HepG2 (cell line): ENCODE measurements around the gene TAT. TPM values are rescaled to one million over a fixed set of nuclear protein-coding genes. Genes with fewer than 3 reads are reported as not detected.
A peak's percentile ranks its signal among the peaks of the same experiment; 100 is the strongest.

Experiments
- ATAC-seq: fragments of 200-7000 bp; cut with Tn5 transposase; 3 replicates; pipeline ENCODE4 v1.9.1; 2020; ENCODE audit warnings: mild to moderate bottlenecking, moderate library complexity
- BruUV-seq: library from RNA; stranded (reverse); fragments of 400-500 nt; replicated peaks from 2 replicates; lab custom pipeline; 2021; lab: Mats Ljungman, UMichigan
- CTCF ChIA-PET: fragments of 300-600 bp; formaldehyde crosslinking; extraction: SDS; loops from one replicate; lab custom pipeline; 2021; ENCODE audit warnings: low total read pairs, inconsistent platforms, low intra/inter-chr PET ratio; lab: Yijun Ruan, JAX
- POLR2A ChIA-PET: fragments of 350-600 bp; sonication (Branson Sonifier 250); formaldehyde crosslinking; loops from one replicate; lab custom pipeline; 2020; ENCODE audit warnings: antibody characterized with exemption, inconsistent platforms; lab: Yijun Ruan, JAX
- DNase-seq: peaks from one replicate; pipeline ENCODE4 v3.0.0-alpha.2; 2015; ENCODE audit warnings: low spot score
- FAIRE-seq: peaks from 3 replicates; lab custom pipeline; 2011; peaks lifted over from hg19 to GRCh38; lab: Jason Lieb, UNC
- H2AFZ ChIP-seq: one replicate; pipeline ENCODE4 v1.6.1; 2011; ENCODE audit warnings: low read length, inconsistent platforms
- H3K27ac ChIP-seq: fragments of 300-600 bp; 3 replicates; pipeline ENCODE4 v1.8.0; 2011; ENCODE audit warnings: mixed run types, mild to moderate bottlenecking, mixed read lengths, low read length, inconsistent platforms; ENCODE audit not compliant: insufficient read depth; ENCODE audit errors: extremely low read length
- H3K27me3 ChIP-seq, 2 experiments: fragments of 200-600 bp in 1 of 2; 2 replicates in 1 of 2; 3 replicates in 1 of 2; pipeline versions ENCODE4 v1.6.0 to v1.8.0; 2011; ENCODE audit warnings: low read length in 2 of 2, mild to moderate bottlenecking in 2 of 2, moderate library complexity in 2 of 2, inconsistent platforms in 1 of 2; ENCODE audit not compliant: insufficient read depth in 2 of 2, control insufficient read depth in 1 of 2
- H3K36me3 ChIP-seq, 2 experiments: fragments of 200-600 bp in 1 of 2; replicated peaks in 1 of 2; 2 replicates in 1 of 2; 3 replicates in 1 of 2; pipeline versions ENCODE4 v1.5.1 to v1.8.0; 2011; ENCODE audit warnings: low read length in 2 of 2, inconsistent platforms in 1 of 2; ENCODE audit not compliant: insufficient read depth in 2 of 2, control insufficient read depth in 1 of 2
- H3K4me1 ChIP-seq: 2 replicates; pipeline ENCODE4 v1.5.1; 2012; ENCODE audit warnings: low read length, inconsistent platforms; ENCODE audit not compliant: insufficient read depth
- H3K4me2 ChIP-seq: 2 replicates; pipeline ENCODE4 v1.6.0; 2011; ENCODE audit warnings: low read depth, low read length, inconsistent platforms
- H3K4me3 ChIP-seq, 3 experiments: fragments of 200-600 bp in 1 of 3; sonication (generic), shearing (Covaris generic) in 1 of 3; replicated peaks in 1 of 3; 2 replicates each; pipeline ENCODE4 v1.5.1; 2011 to 2016; ENCODE audit warnings: low read length in 3 of 3, inconsistent platforms in 2 of 3, low read depth in 2 of 3, mild to moderate bottlenecking in 2 of 3, control low read depth in 1 of 3, mixed read lengths in 1 of 3; ENCODE audit not compliant: insufficient read depth in 1 of 3
- H3K79me2 ChIP-seq: one replicate; pipeline ENCODE4 v1.6.1; 2011; ENCODE audit warnings: low read length, inconsistent platforms; ENCODE audit not compliant: insufficient read depth
- H3K9ac ChIP-seq: 2 replicates; pipeline ENCODE4 v1.6.0; 2011; ENCODE audit warnings: mild to moderate bottlenecking, low read depth, low read length, inconsistent platforms; ENCODE audit not compliant: insufficient read depth
- H3K9me3 ChIP-seq: 2 replicates; pipeline ENCODE4 v1.5.1; 2012; ENCODE audit warnings: mild to moderate bottlenecking, low read length
- H4K20me1 ChIP-seq: 2 replicates; pipeline ENCODE4 v1.6.0; 2011; ENCODE audit warnings: inconsistent platforms, mild to moderate bottlenecking, low read length, moderate library complexity; ENCODE audit not compliant: insufficient read depth
- AKNA ChIP-seq: sonication (generic); formaldehyde crosslinking; IDR thresholded peaks from 2 replicates; pipeline ENCODE4 v1.4.0; 2020; ENCODE audit warnings: missing genetic modification reagents, borderline replicate concordance
- BORCS8-MEF2B ChIP-seq: sonication (generic); formaldehyde crosslinking; IDR thresholded peaks from 2 replicates; pipeline ENCODE4 v1.8.0; 2022; ENCODE audit warnings: mild to moderate bottlenecking, missing genetic modification reagents
- CREM ChIP-seq, 2 experiments: sonication (generic) in 1 of 2; formaldehyde crosslinking in 1 of 2; IDR thresholded peaks; 2 replicates each; pipeline versions ENCODE4 v1.4.0 to v1.6.1; 2016 to 2020; ENCODE audit warnings: antibody characterized with exemption in 1 of 2, mild to moderate bottlenecking in 1 of 2, missing genetic modification reagents in 1 of 2
- HOXA3 ChIP-seq: sonication (generic); formaldehyde crosslinking; IDR thresholded peaks from 2 replicates; pipeline ENCODE4 v1.5.0; 2020; ENCODE audit warnings: missing genetic modification reagents
- IRF2 ChIP-seq: IDR thresholded peaks from 2 replicates; pipeline ENCODE4 v1.6.1; 2018; ENCODE audit warnings: missing genetic modification reagents, missing compliant biosample characterization
- KAT8 ChIP-seq: IDR thresholded peaks from 2 replicates; pipeline ENCODE4 v1.6.1; 2016; ENCODE audit warnings: missing genetic modification reagents, missing compliant biosample characterization
- RERE ChIP-seq: IDR thresholded peaks from 2 replicates; pipeline ENCODE4 v1.6.1; 2016; ENCODE audit warnings: low read depth, missing genetic modification reagents, missing compliant biosample characterization
- UBTF ChIP-seq: sonication (generic); formaldehyde crosslinking; IDR thresholded peaks from 2 replicates; pipeline ENCODE4 v1.4.0; 2020; ENCODE audit warnings: mild to moderate bottlenecking, missing genetic modification reagents
- ZKSCAN8 ChIP-seq: IDR thresholded peaks from 2 replicates; pipeline ENCODE4 v1.6.1; 2016; ENCODE audit warnings: borderline replicate concordance, missing genetic modification reagents, missing compliant biosample characterization
- ZNF557 ChIP-seq: sonication (generic); formaldehyde crosslinking; IDR thresholded peaks from 2 replicates; pipeline ENCODE4 v1.4.0; 2020; ENCODE audit warnings: missing genetic modification reagents
- WGBS: methylation state at CpG from one replicate; pipeline ENCODE4 v1.1.6; 2017; ENCODE audit warnings: low lambda C conversion rate; 5-methylcytosine and 5-hydroxymethylcytosine counted together
- in situ Hi-C: cut with HindIII; loops from 2 replicates; pipeline ENCODE4 v1.10.0; 2017; ENCODE audit warnings: low pct_unique_long_range_greater_than_20kb; ENCODE audit not compliant: extremely low pct_ligation_motif_present
- intact Hi-C: fragments of 100-400 bp; cut with micrococcal nuclease; formaldehyde crosslinking; loops from one replicate; pipeline ENCODE4 v1.10.0; 2022; ENCODE audit not compliant: unreplicated experiment
- polyA plus RNA-seq, 8 experiments: library from polyadenylated mRNA; depleted of rRNA in 3 of 8; stranded (reverse) in 7 of 8; unstranded in 1 of 8; fragments of >200 nt; fragmentation: Illumina TruSeq in 4 of 8; extraction: Trizol in 4 of 8; gene quantifications; 2 replicates each; pipeline versions ENCODE4 v1.2.1 to v1.2.3, GENCODE V29; 2011 to 2016; ENCODE audit warnings: low read depth in 4 of 8, missing spikeins in 1 of 8, mixed read lengths in 1 of 8; ENCODE audit not compliant: insufficient read depth in 1 of 8
- total RNA-seq, 5 experiments: library from RNA; depleted of rRNA; stranded (reverse); fragments of >200 nt; fragmentation: Illumina TruSeq; extraction: Trizol; gene quantifications; 2 replicates each; pipeline ENCODE4 v1.2.3, GENCODE V29; 2016; ENCODE audit warnings: low read depth in 1 of 5

The TAT gene
- total and polyA plus RNA-seq, 2 of the 13 experiments (the other 11 are each of a cell fraction or from before 2014, with no cell fraction given): 1.6 to 5.8 TPM

GRCh38 chr16:71572497-71573116, 4.3 kb downstream of the TAT start:
- H3K27me3 ChIP-seq: no peaks in the 10 kb centered on the region
- BruUV-seq: TSS peak; percentile 86
- peak overlapping the region in 2 of 3 experiments; percentile 19 to 20; a peak in 2 of 6 replicates for H3K4me3 ChIP-seq
- H2AFZ ChIP-seq: no peak overlapping the region
- peak overlapping the region; percentile 63 for H3K9ac ChIP-seq
- FAIRE-seq (peak; percentile 91), DNase-seq (peak; percentile 97), ATAC-seq (peak; percentile 99)
- no peaks in the 10 kb centered on the region for H3K79me2 ChIP-seq
- H3K4me2 ChIP-seq: peak overlapping the region; percentile 56
- 0% methylated on average over 3 of the region's 3 CpGs for WGBS
- H3K27ac ChIP-seq: peak overlapping the region; percentile 91
- intact Hi-C loops (loop anchor here (1.0 kb wide), 2 partner anchors 13 to 22 kb away; no protein-coding TSS in a partner anchor), in situ Hi-C loops (no loop called here)
- no peaks in the 10 kb centered on the region; a peak in 1 of 5 replicates for H3K36me3 ChIP-seq
- H4K20me1 ChIP-seq: no peaks in the 10 kb centered on the region
- CTCF ChIA-PET: no interaction called here
- POLR2A ChIA-PET: interaction anchor here (0.6 to 7.2 kb wide), 7 partner anchors 8 to 146 kb away, joined by 3 to 93 read pairs (median 14); no protein-coding TSS in a partner anchor
- no peaks in the 10 kb centered on the region for H3K9me3 ChIP-seq
- H3K4me1 ChIP-seq: peaks cover 83% of the 10 kb centered on the region
- TF ChIP-seq ZNF557 (CRISPR knock-in tag) (peak; percentile 33; the same call in 1 of the 2 replicates), KAT8 (CRISPR knock-in tag) (peak; percentile 36), IRF2 (CRISPR knock-in tag) (peak; percentile 47; the same call in 1 of the 2 replicates), RERE (CRISPR knock-in tag) (no peak), UBTF (CRISPR knock-in tag) (no peak), ZKSCAN8 (CRISPR knock-in tag) (peak; percentile 89; the same call in 1 of the 2 replicates), CREM (IDR thresholded peaks at IDR 0.05) (peak; percentile 86), CREM (CRISPR knock-in tag; IDR thresholded peaks at IDR 0.05) (no peak), BORCS8-MEF2B (CRISPR knock-in tag) (no peak), HOXA3 (CRISPR knock-in tag) (peak; percentile 87), AKNA (CRISPR knock-in tag) (peak; percentile 1; the same call in 1 of the 2 replicates)
